ENCODE results near the gene RBM34.
"Not testable (repeated sequence)": the region's sequence is repeated elsewhere in the genome, so short reads cannot be mapped to it uniquely, and the experiment has no call there.

The RBM34 gene

DNA sequence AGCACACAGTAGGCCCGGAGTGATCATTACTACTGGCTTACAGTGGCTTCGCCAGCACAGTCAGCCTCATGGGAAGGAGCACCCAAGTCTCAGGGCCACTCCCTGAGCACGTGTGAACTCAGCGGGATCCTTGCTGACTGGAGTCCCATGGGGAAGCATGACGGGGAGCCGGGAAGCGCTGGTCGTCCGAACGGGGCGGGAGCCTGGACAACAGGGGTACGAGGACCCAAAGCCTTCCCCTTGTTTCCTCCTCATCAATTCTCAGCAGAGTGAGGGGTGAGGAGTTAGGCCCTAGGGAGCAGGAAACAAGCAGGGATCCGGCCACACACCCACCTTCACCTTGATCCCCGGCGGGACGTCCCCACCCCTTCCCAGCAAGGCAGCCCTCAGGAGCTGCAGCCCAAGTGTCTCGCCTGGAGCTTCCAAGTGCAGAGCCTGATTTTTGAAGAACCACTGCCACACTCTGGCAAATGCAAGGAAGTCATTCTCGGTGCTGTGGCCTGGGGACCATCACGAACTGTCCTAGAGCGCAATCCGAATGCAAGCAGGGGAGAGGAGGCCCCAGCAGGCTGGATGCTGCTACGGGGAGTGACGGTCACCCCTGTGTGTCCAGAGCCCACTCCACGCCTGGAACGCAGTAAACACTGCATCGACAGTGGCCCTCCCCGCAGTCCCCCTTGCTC, 67.9 kb downstream of the RBM34 start:
- peak in 32 of 56 donors; percentile 16 to 63 (median 36) for DNase-seq

DNA sequence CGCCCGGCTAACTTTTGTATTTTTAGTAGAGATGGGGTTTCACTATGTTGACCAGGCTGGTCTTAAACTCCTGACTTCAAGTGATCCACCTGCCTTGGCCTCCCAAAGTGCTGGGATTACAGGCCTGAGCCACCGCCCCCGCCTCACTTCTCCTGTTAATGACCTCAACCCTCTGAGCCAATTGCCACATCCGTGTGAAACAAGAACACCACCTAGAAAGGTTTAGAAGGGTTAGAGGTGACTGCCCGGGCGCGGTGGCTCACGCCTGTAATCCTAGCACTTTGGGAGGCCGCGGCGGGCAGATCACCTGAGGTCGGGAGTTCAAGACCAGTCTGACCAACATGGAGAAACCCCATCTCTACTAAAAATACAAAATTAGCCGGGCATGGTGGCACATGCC, 68.6 kb downstream of the RBM34 start:
- DNase-seq = not testable (repeated sequence)

DNA sequence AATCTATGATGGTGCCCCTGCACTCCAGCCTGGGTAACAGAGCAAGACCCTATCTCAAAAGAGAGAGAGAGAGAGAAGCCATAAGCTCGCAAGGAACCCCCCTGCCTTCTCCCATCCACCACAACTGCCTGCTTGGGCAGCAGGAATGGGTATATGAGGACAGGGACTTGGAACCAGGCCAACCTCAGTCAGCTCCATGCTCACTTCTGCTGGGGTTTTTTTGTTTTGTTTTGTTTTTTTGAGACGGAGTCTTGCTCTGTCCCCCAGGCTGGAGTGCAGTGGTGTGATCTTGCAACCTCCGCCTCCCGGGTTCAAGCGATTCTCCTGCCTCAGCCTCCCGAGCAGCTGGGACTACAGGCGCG, 69.0 kb downstream of the RBM34 start:
- not testable (repeated sequence) for DNase-seq

DNA sequence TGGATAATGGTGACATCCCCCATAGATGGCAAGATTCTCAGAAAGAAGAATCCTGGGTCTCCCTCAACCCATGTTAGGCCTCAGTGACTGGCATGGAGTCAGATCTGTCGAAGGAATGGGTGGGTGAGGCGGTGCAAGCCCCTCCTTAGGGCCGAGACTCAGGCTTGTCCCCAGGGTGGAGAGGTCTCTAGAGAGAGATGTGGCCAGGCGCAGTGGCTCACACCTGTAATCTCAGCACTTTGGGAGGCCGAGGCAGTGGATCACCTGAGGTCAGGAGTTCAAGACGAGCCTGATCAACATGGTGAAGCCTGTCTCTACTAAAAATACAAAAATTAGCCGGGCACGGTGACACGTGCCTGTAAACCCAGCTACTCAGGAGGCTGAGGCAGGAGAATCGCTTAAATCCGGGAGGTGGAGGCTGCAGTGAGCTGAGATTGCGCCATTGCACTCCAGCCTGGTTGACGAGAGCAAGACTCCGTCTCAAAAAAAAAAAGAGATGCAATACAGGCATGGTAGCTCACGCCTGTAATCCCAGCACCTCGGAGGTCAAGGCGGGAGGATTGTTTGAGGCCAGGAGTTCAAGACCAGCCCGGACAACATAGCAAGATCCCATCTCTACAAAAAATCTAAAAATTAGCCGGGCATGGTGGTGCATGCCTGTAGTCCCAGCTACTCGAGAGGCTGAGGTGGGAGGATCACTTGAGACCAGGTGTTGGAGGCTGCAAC, 69.6 kb downstream of the RBM34 start:
- not testable (repeated sequence) for DNase-seq

DNA sequence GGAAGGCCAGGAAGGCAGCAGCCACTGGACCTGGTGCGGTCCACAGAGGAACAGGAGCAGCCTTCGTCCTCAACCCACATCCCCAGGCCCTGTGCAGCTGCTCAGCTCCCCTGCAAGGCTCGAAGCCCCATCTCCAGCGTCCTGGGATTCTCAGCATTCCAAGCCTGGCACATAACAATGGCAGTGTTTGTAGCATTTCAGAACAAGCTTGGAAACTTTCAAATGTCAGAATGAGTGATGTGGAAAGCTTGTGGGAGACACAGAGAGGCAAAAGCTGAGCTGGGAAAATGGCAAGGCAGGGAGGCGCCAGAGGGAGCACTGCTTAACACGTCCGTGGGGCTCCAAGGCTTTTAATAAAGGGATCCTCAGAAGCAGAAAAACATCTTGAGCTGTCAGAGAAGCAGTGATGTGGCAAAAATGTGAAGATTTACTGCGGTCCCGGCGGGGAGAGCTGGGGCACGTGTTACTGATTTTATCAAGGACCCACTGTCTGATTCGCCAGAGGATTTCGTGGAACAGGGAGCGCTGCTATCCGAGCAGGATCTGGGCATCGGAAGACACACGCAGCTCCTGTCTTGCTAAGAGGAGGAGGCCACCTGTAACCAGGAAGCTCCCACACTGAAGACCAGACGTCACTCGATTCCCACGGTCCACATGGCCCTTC, 70.5 kb downstream of the RBM34 start:
- peak in 1 of 56 donors; percentile 6 for DNase-seq

DNA sequence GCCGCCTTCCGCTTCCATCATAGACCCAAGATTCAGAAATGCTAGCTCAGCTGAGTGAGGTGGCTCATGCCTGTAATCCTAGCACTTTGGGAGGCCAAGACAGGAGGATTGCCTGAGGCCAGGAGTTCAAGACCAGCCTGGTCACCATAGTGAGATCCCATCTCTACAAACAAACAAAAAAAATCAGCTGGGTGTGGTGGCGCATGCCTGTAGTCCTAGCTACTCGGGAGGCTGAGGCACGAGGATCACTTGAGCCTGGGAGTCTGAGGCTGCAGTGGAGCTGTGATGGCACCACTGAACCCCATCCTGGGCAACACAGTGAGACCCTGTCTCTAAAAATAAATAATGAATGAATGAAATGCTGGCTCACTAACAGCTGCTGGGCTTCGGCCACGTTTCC, 72.1 kb downstream of the RBM34 start:
- no peak for DNase-seq

DNA sequence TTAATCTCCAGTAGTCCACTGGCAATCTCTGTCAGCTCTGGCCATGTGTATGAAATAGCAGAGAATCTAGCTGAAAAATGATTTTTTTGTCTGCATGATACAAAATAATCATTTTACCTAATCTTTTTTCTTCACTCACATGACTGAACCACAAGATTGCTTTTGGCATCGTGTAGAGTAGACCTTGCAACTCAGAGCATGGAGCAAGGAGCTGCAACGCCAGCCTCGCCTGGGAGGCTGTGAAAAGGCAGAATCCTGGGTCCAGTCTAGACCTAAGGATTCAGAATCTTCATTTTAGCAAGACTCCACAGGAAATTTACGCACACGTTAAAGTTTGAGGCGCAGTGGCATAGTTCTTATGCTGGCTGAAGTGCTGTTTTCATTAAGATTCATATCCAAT, 72.6 kb downstream of the RBM34 start:
- no peak for DNase-seq

DNA sequence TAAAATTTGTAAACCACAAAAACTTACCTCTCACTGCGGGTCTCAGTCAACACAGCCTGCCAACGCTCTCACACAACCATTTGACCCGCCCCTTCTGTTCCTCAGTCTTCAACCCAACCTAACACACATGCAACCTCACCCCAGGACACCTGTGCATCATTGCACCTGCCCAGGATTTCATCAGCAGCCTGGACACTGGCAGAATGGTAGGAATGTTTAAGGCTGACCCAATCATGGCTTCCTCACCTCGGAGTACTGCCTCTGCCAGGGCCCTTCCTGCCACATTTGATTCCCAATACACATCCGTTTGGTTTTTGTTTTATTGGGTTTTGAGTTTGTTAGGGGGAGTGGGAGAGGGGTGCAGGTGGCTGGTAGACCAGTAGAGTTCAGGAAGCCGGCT, 73.1 kb downstream of the RBM34 start:
- DNase-seq = no peak

DNA sequence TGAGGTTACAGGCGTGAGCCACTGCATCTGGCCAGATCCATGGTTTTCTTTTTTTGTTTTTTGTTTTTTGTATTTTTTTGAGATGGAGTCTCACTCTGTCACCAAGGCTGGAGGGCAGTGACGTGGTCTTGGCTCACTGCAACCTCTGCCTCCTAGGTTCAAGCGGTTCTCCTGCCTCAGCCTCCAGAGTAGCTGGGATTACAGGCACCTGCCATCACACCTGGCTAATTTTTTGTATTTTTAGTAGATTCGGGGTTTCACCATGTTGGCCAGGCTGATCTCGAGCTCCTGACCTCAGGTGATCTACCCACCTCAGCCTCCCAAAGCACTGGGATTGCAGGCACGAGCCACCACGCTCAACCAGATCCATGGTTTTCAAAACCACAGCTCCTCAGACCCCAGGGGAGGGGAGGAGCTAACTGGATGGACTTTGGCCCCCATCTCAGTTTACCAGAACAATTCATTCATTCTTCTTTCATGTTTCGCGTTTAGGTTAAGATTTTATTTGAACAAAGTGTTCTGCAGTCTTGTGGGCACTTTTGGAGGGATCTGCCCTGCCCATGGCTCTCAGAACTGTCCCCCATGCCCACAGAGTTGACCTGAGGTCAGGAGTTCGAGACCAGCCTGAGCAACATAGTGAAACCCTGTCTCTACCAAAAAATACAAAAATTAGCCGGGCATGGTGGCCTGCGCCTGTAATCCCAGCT, 75.5 kb downstream of the RBM34 start:
- not testable (repeated sequence) for DNase-seq

Data from amygdala (tissue), 56 donors.